H1 (cell line): ENCODE results near the gene PGGHG. TPM values are rescaled to one million over a fixed set of nuclear protein-coding genes. Genes with fewer than 3 reads are reported as not detected.

ENCODE experiments used
- CTCF ChIA-PET: fragments of 300-600 bp; sonication (Branson Sonifier 250); formaldehyde crosslinking; loops from one replicate; lab custom pipeline; 2021; ENCODE audit not compliant: partially characterized antibody; lab: Charles Lee
- POLR2A ChIA-PET: fragments of 300-600 bp; sonication (Branson Sonifier 250); formaldehyde crosslinking; loops from one replicate; lab custom pipeline; 2021; ENCODE audit warnings: inconsistent platforms; ENCODE audit not compliant: partially characterized antibody; lab: Charles Lee
- DNase-seq, 2 experiments: peaks; one replicate each; pipeline versions ENCODE4 v3.0.0 to v3.0.0-alpha.2; 2010 to 2022; ENCODE audit warnings: low spot score in 2 of 2, low read depth in 1 of 2, mixed read lengths in 1 of 2
- FAIRE-seq: peaks from 2 replicates; lab custom pipeline; 2011; peaks lifted over from hg19 to GRCh38; lab: Jason Lieb, UNC
- H2AFZ ChIP-seq: 2 replicates; pipeline ENCODE4 v1.8.1; 2012; ENCODE audit warnings: low read length, inconsistent platforms
- H2AK5ac ChIP-seq: 2 replicates; pipeline ENCODE4 v1.6.1; 2013; ENCODE audit warnings: low read depth, low read length
- H2BK120ac ChIP-seq: replicated peaks from 2 replicates; pipeline ENCODE3; 2013; ENCODE audit warnings: low read depth, low read length, inconsistent platforms
- H2BK12ac ChIP-seq: 2 replicates; pipeline ENCODE4 v1.6.1; 2013; ENCODE audit warnings: low read depth, low read length
- H2BK15ac ChIP-seq: 2 replicates; pipeline ENCODE4 v1.6.1; 2013; ENCODE audit warnings: low read length
- H2BK20ac ChIP-seq: 2 replicates; pipeline ENCODE4 v1.6.1; 2013; ENCODE audit warnings: low read length
- H2BK5ac ChIP-seq: 2 replicates; pipeline ENCODE4 v1.6.1; 2013; ENCODE audit warnings: low read depth, low read length
- H3K14ac ChIP-seq: 2 replicates; pipeline ENCODE4 v1.6.1; 2013; ENCODE audit warnings: inconsistent platforms; ENCODE audit not compliant: insufficient read length
- H3K18ac ChIP-seq: 2 replicates; pipeline ENCODE4 v1.6.1; 2013; ENCODE audit warnings: low read length; ENCODE audit errors: extremely low read depth
- H3K23ac ChIP-seq: 2 replicates; pipeline ENCODE4 v1.6.1; 2013; ENCODE audit warnings: inconsistent platforms; ENCODE audit not compliant: insufficient read length
- H3K23me2 ChIP-seq: 2 replicates; pipeline ENCODE4 v1.6.1; 2013; ENCODE audit warnings: low read depth, low read length
- H3K27ac ChIP-seq: 2 replicates; pipeline ENCODE4 v1.6.1; 2011; ENCODE audit warnings: low read depth, low read length, inconsistent platforms
- H3K27me3 ChIP-seq, 4 experiments: replicated peaks in 1 of 4; 1 replicate in 1 of 4; 2 replicates in 3 of 4; pipeline versions ENCODE4 v1.6.1 to v1.8.1; 2011 to 2013; ENCODE audit warnings: low read length in 3 of 4, mild to moderate bottlenecking in 3 of 4, inconsistent platforms in 2 of 4, mixed read lengths in 2 of 4, moderate library complexity in 1 of 4; ENCODE audit not compliant: control insufficient read depth in 3 of 4, insufficient read depth in 3 of 4; ENCODE audit errors: extremely low read depth in 1 of 4
- H3K36me3 ChIP-seq, 4 experiments: 2 replicates each; pipeline versions ENCODE4 v1.6.1 to v1.8.1; 2011 to 2013; ENCODE audit warnings: mild to moderate bottlenecking in 4 of 4, low read length in 3 of 4, moderate library complexity in 2 of 4, control low read depth in 1 of 4, inconsistent platforms in 1 of 4; ENCODE audit not compliant: insufficient read depth in 4 of 4, control insufficient read depth in 2 of 4
- H3K4ac ChIP-seq: replicated peaks from 2 replicates; pipeline ENCODE3; 2013; ENCODE audit warnings: low read length, low read depth, mixed read lengths, inconsistent platforms; ENCODE audit not compliant: insufficient read length
- H3K4me1 ChIP-seq, 4 experiments: replicated peaks in 1 of 4; 1 replicate in 1 of 4; 2 replicates in 3 of 4; pipeline versions ENCODE4 v1.6.1 to v1.8.1; 2011 to 2013; ENCODE audit warnings: low read length in 3 of 4, inconsistent platforms in 2 of 4, mixed read lengths in 1 of 4; ENCODE audit not compliant: insufficient read depth in 4 of 4, control insufficient read depth in 3 of 4
- H3K4me2 ChIP-seq, 2 experiments: 2 replicates each; pipeline versions ENCODE4 v1.6.1 to v1.8.1; 2011 to 2013; ENCODE audit warnings: low read depth in 2 of 2, low read length in 2 of 2, control low read depth in 1 of 2, inconsistent platforms in 1 of 2, mild to moderate bottlenecking in 1 of 2; ENCODE audit not compliant: insufficient read depth in 1 of 2
- H3K4me3 ChIP-seq, 4 experiments: fragments of 200-600, 300-600 bp in 1 of 4; sonication (generic), shearing (Covaris generic), sonication (Bioruptor Twin) in 1 of 4; 2 replicates each; pipeline versions ENCODE4 v1.5.1 to v1.8.1; 2011 to 2016; ENCODE audit warnings: low read length in 4 of 4, low read depth in 3 of 4, control low read depth in 2 of 4, inconsistent platforms in 2 of 4, mild to moderate bottlenecking in 2 of 4, mixed read lengths in 1 of 4, moderate library complexity in 1 of 4; ENCODE audit not compliant: insufficient read depth in 2 of 4; ENCODE audit errors: extremely low read depth in 1 of 4
- H3K56ac ChIP-seq: replicated peaks from 2 replicates; pipeline ENCODE3; 2013; ENCODE audit warnings: low read depth, mild to moderate bottlenecking, mixed read lengths, low read length, inconsistent platforms; ENCODE audit not compliant: insufficient read length
- H3K79me1 ChIP-seq: 2 replicates; pipeline ENCODE4 v1.6.1; 2013; ENCODE audit warnings: low read depth, low read length, control low read depth
- H3K79me2 ChIP-seq, 2 experiments: 2 replicates each; pipeline versions ENCODE4 v1.6.1 to v1.8.1; 2012 to 2013; ENCODE audit warnings: low read length in 2 of 2, mild to moderate bottlenecking in 2 of 2, inconsistent platforms in 1 of 2; ENCODE audit not compliant: insufficient read depth in 2 of 2, control insufficient read depth in 1 of 2
- H3K9ac ChIP-seq, 4 experiments: replicated peaks in 1 of 4; 1 replicate in 1 of 4; 2 replicates in 3 of 4; pipeline versions ENCODE4 v1.6.1 to v1.8.1; 2011 to 2013; ENCODE audit warnings: low read depth in 3 of 4, low read length in 3 of 4, control low read depth in 2 of 4, mild to moderate bottlenecking in 2 of 4, moderate library complexity in 2 of 4, inconsistent platforms in 1 of 4; ENCODE audit errors: extremely low read depth in 1 of 4
- H3K9me3 ChIP-seq, 2 experiments: 2 replicates each; pipeline versions ENCODE4 v1.6.1 to v1.8.1; 2012 to 2013; ENCODE audit warnings: mild to moderate bottlenecking in 2 of 2, moderate library complexity in 2 of 2, control low read depth in 1 of 2, inconsistent platforms in 1 of 2, low read depth in 1 of 2, low read length in 1 of 2, mixed read lengths in 1 of 2; ENCODE audit not compliant: insufficient read depth in 2 of 2
- H4K20me1 ChIP-seq, 2 experiments: replicated peaks in 1 of 2; 2 replicates each; pipeline versions ENCODE3 to v1.8.1; 2011 to 2013; ENCODE audit warnings: inconsistent platforms in 2 of 2, low read length in 2 of 2, mild to moderate bottlenecking in 1 of 2; ENCODE audit not compliant: insufficient read depth in 2 of 2, control insufficient read depth in 1 of 2
- H4K5ac ChIP-seq: 2 replicates; pipeline ENCODE4 v1.6.1; 2013; ENCODE audit warnings: low read length, low read depth, mixed read lengths, inconsistent platforms; ENCODE audit not compliant: insufficient read length
- H4K8ac ChIP-seq: 2 replicates; pipeline ENCODE4 v1.8.0; 2013; ENCODE audit warnings: mild to moderate bottlenecking, moderate library complexity, low read length, inconsistent platforms; ENCODE audit not compliant: insufficient read depth; ENCODE audit errors: extremely low read depth
- H4K91ac ChIP-seq: replicated peaks from 2 replicates; pipeline ENCODE3; 2013; ENCODE audit warnings: low read length, mixed read lengths, inconsistent platforms; ENCODE audit not compliant: insufficient read length
- CEBPB ChIP-seq: IDR thresholded peaks from 2 replicates; pipeline ENCODE4 v1.6.1; 2012; ENCODE audit warnings: low read depth, low read length
- CTBP2 ChIP-seq: IDR thresholded peaks from 2 replicates; pipeline ENCODE4 v1.7.0; 2011; ENCODE audit warnings: borderline replicate concordance, mild to moderate bottlenecking, moderate library complexity, mixed read lengths, low read length; ENCODE audit not compliant: insufficient read depth, insufficient read length
- CTCF ChIP-seq, 3 experiments: IDR thresholded peaks; 1 replicate in 2 of 3; 2 replicates in 1 of 3; pipeline versions ENCODE4 v1.5.1 to v1.6.1; 2011; ENCODE audit warnings: low read length in 3 of 3, mild to moderate bottlenecking in 3 of 3, inconsistent platforms in 2 of 3, low read depth in 1 of 3, moderate library complexity in 1 of 3; ENCODE audit not compliant: insufficient read depth in 1 of 3; ENCODE audit errors: control extremely low read depth in 1 of 3
- EZH2 ChIP-seq: fragments of 200-600 bp; sonication (generic); IDR thresholded peaks from 2 replicates; pipeline ENCODE4 v1.7.1; 2012; ENCODE audit warnings: low read depth, mild to moderate bottlenecking, moderate library complexity, low read length, inconsistent platforms; ENCODE audit not compliant: severe bottlenecking
- HDAC6 ChIP-seq: IDR thresholded peaks from one replicate; pipeline ENCODE4 v1.7.1; 2012; ENCODE audit warnings: low read depth, mild to moderate bottlenecking, inconsistent platforms, low read length, moderate library complexity
- RNF2 ChIP-seq: fragments of 200-900, 300-1000 bp; sonication (generic); IDR thresholded peaks from 2 replicates; pipeline ENCODE4 v1.7.1; 2016; ENCODE audit warnings: borderline replicate concordance, low read depth, mild to moderate bottlenecking, antibody characterized with exemption, low read length; ENCODE audit not compliant: poor library complexity, severe bottlenecking; ENCODE audit errors: missing control alignments
- SIRT6 ChIP-seq: IDR thresholded peaks from one replicate; pipeline ENCODE4 v1.7.1; 2012; ENCODE audit warnings: low read length, inconsistent platforms
- SP1 ChIP-seq: IDR thresholded peaks from 2 replicates; pipeline ENCODE4 v1.6.1; 2011; ENCODE audit warnings: low read depth, low read length
- WGBS, 2 experiments: shearing (Covaris generic) in 1 of 2; methylation state at CpG; one replicate each; pipeline versions ENCODE4 v1.1.6 to v1.1.7; 2013 to 2015; ENCODE audit warnings: low lambda C conversion rate in 2 of 2, mixed read lengths in 2 of 2, inconsistent platforms in 1 of 2, low coverage in 1 of 2, missing lambda C conversion rate in 1 of 2; ENCODE audit not compliant: insufficient replicate concordance in 2 of 2, insufficient coverage in 1 of 2, insufficient read length in 1 of 2; ENCODE audit errors: extremely low coverage in 1 of 2, missing lambda C conversion rate in 1 of 2; 5-methylcytosine and 5-hydroxymethylcytosine counted together
- polyA plus RNA-seq, 7 experiments: library from polyadenylated mRNA; depleted of rRNA in 3 of 7; stranded (reverse) in 5 of 7; unstranded in 2 of 7; fragments of >200 nt in 5 of 7; fragments of 200-250 nt in 2 of 7; gene quantifications; 1 replicate in 5 of 7; 2 replicates in 1 of 7; 4 replicates in 1 of 7; pipeline versions ENCODE4 v1.2.1 to v1.2.3, GENCODE V29; 2011 to 2013; ENCODE audit warnings: missing spikeins in 2 of 7, mixed read lengths in 2 of 7
- total RNA-seq: library from RNA; stranded (reverse); fragmentation: NEBNext Ultra II Directional; extraction: Animal tissue kit (Norgen Biotek cat#: 25700); gene quantifications from 2 replicates; pipeline ENCODE4 v1.2.1, GENCODE V29; 2021

PGGHG gene
- total and polyA plus RNA-seq, 2 of the 8 experiments (the other 6 are each of a cell fraction or from before 2014, with no cell fraction given) = 34.8 to 60.7 TPM

- DNase-seq (no peak), FAIRE-seq (no peak)
- Histone ChIP-seq H2BK12ac (peak overlapping the region; percentile 75; the same call in 1 of the 2 replicates), H3K9ac (no peak overlapping the region), H3K4me2 (no peak overlapping the region), H2BK5ac (0 out of 2 replicates have a peak overlapping the region, but pooled peaks have one; percentile 31), H2AFZ (0 out of 2 replicates have a peak overlapping the region, but pooled peaks have one; percentile 4), H3K79me1 (no peaks in the 10 kb centered on the region), H3K56ac (peak overlapping the region; percentile 42), H4K5ac (no peak overlapping the region), H2AK5ac (no peak overlapping the region), H3K79me2 (no peaks in the 10 kb centered on the region), H3K36me3 (no peaks in the 10 kb centered on the region), H4K91ac (peak overlapping the region; percentile 93), H3K14ac (no peak overlapping the region), H3K9me3 (peaks cover 4% of the 10 kb centered on the region in 2 experiments; a peak in 1 of 4 replicates), H4K20me1 (no peaks in the 10 kb centered on the region), H2BK20ac (peak overlapping the region; percentile 75), H3K4me3 (no peak overlapping the region), H3K27ac (no peak overlapping the region), H4K8ac (peak overlapping the region; percentile 62; the same call in 1 of the 2 replicates), H3K27me3 (no peaks in the 10 kb centered on the region), H3K23me2 (no peaks in the 10 kb centered on the region), H2BK15ac (0 out of 2 replicates have a peak overlapping the region, but pooled peaks have one; percentile 88), H3K4me1 (peaks cover 0 to 14% (median 2%) of the 10 kb centered on the region in 4 experiments; a peak in 4 of 7 replicates), H3K18ac (peak overlapping the region; percentile 78; the same call in 1 of the 2 replicates), H3K4ac (peak overlapping the region; percentile 91), H3K23ac (no peak overlapping the region), H2BK120ac (no peak overlapping the region)
- WGBS, 2 experiments = 87% methylated on average over 19 of the region's 19 CpGs; no CpG with 5 or more reads in 1 of the 2 experiments
- TF ChIP-seq EZH2 (no peak), SP1 (no peak), CTBP2 (no peak), RNF2 (no peak), CTCF (IDR thresholded peaks at IDR 0.05; ENCODE audit: control extremely low read depth in 1 of 3, insufficient read depth in 1 of 3, low read depth in 1 of 3, low read length in 3 of 3) (no peak), SIRT6 (no peak), HDAC6 (no peak), CEBPB (no peak)
- ChIA-PET CTCF (interaction anchor here (1.0 to 2.4 kb wide), 3 partner anchors 10 to 22 kb away, joined by 3 to 6 read pairs (median 4); no protein-coding TSS in a partner anchor), POLR2A (interaction anchor here (0.7 to 1.8 kb wide), 8 partner anchors 10 to 27 kb away, joined by 3 to 8 read pairs (median 4); partner anchors contain the start of gene IFITM2)
These were observed 38.1 kb downstream of the PGGHG start for GRCh38 chr11:326842-327580.
